Upper lobe of left lung (tissue), 4 donors: ENCODE results near the gene PNN.

Experiments used
- EP300 ChIP-seq, 4 donors: sonication (generic); formaldehyde crosslinking; IDR thresholded peaks; one replicate each; pipeline ENCODE4 v1.5.1; 2017; ENCODE audit warnings: antibody characterized with exemption in 4 of 4, control low read depth in 2 of 4
- POLR2A ChIP-seq, 4 donors: fragments of 450-650 bp; IDR thresholded peaks; one replicate each; pipeline ENCODE4 v1.5.1; 2016 to 2017; ENCODE audit warnings: antibody characterized with exemption in 4 of 4, mild to moderate bottlenecking in 2 of 4
- POLR2AphosphoS5 ChIP-seq, 2 donors: sonication (generic); formaldehyde crosslinking; IDR thresholded peaks; one replicate each; pipeline ENCODE4 v1.5.1; 2017; ENCODE audit warnings: antibody characterized with exemption in 2 of 2
- TF ChIP-seq, protein P1 (sequence below), 6 experiments: fragments of 450-650 bp in 4 of 6; fragments of 200-600 bp in 2 of 6; sonication (generic) in 2 of 6; IDR thresholded peaks; one replicate each; pipeline ENCODE4 v1.5.1; 2016 to 2019; ENCODE audit warnings: antibody characterized with exemption in 6 of 6

DNA sequence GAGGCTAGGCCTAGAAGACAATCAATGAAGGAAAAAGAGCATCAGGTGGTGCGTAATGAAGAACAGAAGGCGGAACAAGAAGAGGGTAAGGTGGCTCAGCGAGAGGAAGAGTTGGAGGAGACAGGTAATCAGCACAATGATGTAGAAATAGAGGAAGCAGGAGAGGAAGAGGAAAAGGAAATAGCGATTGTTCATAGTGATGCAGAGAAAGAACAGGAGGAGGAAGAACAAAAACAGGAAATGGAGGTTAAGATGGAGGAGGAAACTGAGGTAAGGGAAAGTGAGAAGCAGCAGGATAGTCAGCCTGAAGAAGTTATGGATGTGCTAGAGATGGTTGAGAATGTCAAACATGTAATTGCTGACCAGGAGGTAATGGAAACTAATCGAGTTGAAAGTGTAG lies 5.5 kb downstream of the PNN start:
- TF ChIP-seq, protein P1, sequence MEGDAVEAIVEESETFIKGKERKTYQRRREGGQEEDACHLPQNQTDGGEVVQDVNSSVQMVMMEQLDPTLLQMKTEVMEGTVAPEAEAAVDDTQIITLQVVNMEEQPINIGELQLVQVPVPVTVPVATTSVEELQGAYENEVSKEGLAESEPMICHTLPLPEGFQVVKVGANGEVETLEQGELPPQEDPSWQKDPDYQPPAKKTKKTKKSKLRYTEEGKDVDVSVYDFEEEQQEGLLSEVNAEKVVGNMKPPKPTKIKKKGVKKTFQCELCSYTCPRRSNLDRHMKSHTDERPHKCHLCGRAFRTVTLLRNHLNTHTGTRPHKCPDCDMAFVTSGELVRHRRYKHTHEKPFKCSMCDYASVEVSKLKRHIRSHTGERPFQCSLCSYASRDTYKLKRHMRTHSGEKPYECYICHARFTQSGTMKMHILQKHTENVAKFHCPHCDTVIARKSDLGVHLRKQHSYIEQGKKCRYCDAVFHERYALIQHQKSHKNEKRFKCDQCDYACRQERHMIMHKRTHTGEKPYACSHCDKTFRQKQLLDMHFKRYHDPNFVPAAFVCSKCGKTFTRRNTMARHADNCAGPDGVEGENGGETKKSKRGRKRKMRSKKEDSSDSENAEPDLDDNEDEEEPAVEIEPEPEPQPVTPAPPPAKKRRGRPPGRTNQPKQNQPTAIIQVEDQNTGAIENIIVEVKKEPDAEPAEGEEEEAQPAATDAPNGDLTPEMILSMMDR (IDR thresholded peaks at IDR 0.05), result no peak
- TF ChIP-seq POLR2A (IDR thresholded peaks at IDR 0.05) (no peak), POLR2AphosphoS5 (IDR thresholded peaks at IDR 0.05) (no peak), EP300 (IDR thresholded peaks at IDR 0.05) (no peak)
